Measurements from ENCODE around the gene DCTN2. TPM values are rescaled to one million over a fixed set of nuclear protein-coding genes. Genes with fewer than 3 reads are reported as not detected.
"Not testable (repeated sequence)": the region's sequence is repeated elsewhere in the genome, so short reads cannot be mapped to it uniquely, and the experiment has no call there.

DCTN2 gene
- total RNA-seq, 4 donors from 2014 or later = 166 to 257 (median 181) TPM

DNA sequence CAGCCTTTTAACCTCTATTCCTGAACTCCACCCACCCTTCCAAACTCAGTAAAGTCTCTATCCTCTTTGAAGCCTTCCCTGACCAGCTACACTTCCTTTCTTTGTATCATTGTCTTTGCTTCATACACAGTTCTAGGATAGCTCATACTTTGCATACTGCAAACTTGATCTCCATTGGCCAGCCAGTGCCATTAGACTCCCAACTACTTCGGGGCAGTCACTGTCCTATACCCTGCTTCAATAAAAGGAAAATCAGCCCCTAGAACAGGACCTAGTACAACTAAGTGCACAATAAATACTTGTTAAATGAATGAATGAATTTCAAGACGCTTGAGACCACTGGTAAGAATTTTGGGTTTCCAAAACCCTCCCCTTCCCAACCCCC lies 43.5 kb upstream of the DCTN2 start:
- DNase-seq (ENCODE audit: low spot score in 2 of 2) = no peak
- 15 to 23% methylated on average over 2 of the region's 2 CpGs for WGBS, 2 donors
- intact Hi-C loops (cut with DNase I; ENCODE audit: low total_unique reads) = no loop called here
- peak overlapping the region; percentile 91 for H3K4me3 ChIP-seq (ENCODE audit: low read depth, poor library complexity, severe bottlenecking)
- TF ChIP-seq, protein P1, sequence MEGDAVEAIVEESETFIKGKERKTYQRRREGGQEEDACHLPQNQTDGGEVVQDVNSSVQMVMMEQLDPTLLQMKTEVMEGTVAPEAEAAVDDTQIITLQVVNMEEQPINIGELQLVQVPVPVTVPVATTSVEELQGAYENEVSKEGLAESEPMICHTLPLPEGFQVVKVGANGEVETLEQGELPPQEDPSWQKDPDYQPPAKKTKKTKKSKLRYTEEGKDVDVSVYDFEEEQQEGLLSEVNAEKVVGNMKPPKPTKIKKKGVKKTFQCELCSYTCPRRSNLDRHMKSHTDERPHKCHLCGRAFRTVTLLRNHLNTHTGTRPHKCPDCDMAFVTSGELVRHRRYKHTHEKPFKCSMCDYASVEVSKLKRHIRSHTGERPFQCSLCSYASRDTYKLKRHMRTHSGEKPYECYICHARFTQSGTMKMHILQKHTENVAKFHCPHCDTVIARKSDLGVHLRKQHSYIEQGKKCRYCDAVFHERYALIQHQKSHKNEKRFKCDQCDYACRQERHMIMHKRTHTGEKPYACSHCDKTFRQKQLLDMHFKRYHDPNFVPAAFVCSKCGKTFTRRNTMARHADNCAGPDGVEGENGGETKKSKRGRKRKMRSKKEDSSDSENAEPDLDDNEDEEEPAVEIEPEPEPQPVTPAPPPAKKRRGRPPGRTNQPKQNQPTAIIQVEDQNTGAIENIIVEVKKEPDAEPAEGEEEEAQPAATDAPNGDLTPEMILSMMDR (IDR thresholded peaks at IDR 0.05) = no peak
- TF ChIP-seq POLR2A (IDR thresholded peaks at IDR 0.05) = no peak

DNA sequence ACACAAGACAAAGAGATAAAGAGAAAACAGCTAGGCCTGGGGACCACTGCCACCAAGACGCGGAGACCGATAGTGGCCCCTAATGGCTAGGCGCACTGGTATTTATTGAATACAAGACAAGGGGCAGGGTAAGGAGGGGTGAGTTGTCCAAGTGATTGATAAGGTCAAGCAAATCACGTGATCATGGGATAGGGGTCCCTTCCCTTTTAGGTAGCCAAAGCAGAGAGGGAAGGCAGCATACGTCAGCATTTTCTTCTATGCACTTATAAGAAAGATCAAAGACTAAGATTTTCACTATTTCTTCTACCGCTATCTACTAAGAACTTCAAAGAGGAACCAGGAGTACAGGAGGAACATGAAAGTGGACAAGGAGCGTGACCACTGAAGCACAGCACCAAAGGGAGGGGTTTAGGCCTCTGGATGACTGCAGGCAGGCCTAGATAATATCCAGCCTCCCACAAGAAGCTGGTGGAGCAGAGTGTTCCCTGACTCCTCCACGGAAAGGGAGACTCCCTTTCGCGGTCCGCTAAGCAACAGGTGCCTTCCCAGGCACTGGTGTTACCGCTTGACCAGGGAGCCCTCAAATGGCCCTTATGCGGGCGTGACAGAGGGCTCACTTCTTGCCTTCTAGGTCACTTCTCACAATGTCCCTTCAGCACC lies 42.1 kb upstream of the DCTN2 start:
- not testable (repeated sequence) for DNase-seq (ENCODE audit: low spot score in 2 of 2); H3K4me3 ChIP-seq (ENCODE audit: low read depth, poor library complexity, severe bottlenecking)
- WGBS, 2 donors = 92% methylated on average over 15 of the region's 15 CpGs
- intact Hi-C loops (cut with DNase I; ENCODE audit: low total_unique reads) = loop anchor here (10.0 kb wide), 1 partner anchor 316 kb away; no protein-coding TSS in a partner anchor

DNA sequence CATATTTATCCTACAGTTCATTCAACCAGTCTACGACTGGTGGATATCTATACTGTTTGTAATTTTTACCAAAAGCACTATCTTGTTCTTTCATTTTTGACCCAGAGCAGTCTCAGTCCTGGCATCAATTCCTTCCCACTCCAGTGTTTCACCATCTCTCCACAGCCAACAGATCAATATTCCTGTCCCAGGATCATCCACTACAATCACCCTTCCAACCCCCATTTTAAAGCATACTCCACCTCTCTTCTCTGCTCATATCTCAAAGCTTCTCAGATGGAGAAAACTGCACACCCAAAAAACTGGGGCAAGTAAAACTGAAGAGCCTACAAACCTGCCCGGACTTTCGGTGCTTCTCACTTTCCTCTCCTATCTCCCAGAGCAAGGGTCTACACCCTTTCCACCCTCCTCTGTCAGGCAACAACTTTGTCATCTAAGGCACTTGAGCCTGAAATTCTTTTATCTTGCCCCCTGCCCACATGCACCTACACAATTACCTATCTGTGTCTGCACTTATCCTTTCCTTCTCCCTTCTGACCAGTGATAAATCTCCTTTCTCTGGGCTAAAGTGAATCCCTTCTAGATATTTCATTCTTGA lies 39.9 kb upstream of the DCTN2 start:
- TF ChIP-seq, protein P1 (IDR thresholded peaks at IDR 0.05) = no peak
- TF ChIP-seq POLR2A (IDR thresholded peaks at IDR 0.05) = no peak
- WGBS, 2 donors = 90 to 91% methylated on average over 3 of the region's 3 CpGs
- no peak overlapping the region for H3K4me3 ChIP-seq (ENCODE audit: low read depth, poor library complexity, severe bottlenecking)
- DNase-seq (ENCODE audit: low spot score in 2 of 2) = no peak
- intact Hi-C loops (cut with DNase I; ENCODE audit: low total_unique reads) = loop anchor here (10.0 kb wide), 1 partner anchor 318 kb away; no protein-coding TSS in a partner anchor

DNA sequence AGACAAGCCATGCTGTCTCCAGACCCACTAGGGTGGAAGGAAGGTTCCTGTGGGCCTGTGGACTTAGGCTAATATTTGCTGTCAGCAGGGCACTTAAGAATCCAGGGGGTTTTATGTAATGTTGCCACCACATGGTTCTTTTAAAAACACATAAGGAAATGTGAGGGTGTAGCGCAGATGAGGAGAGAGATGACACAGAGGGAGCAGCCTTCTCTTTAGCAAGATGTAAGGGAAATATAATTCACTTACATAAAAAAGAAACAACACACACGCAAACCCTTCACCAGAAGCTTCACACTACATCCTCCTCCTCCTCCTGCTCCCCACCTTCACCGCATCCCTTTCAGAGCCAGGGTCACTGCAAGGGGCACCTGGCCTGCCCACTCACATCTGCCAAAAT lies 39.1 kb upstream of the DCTN2 start:
- 83 to 94% methylated on average over 3 of the region's 3 CpGs for WGBS, 2 donors
- intact Hi-C loops (cut with DNase I; ENCODE audit: low total_unique reads) = loop anchor here (10.0 kb wide), 1 partner anchor 319 kb away; no protein-coding TSS in a partner anchor
- no peak for DNase-seq (ENCODE audit: low spot score in 2 of 2)
- TF ChIP-seq, protein P1 (IDR thresholded peaks at IDR 0.05) = no peak
- no peak for TF ChIP-seq POLR2A (IDR thresholded peaks at IDR 0.05)
- no peak overlapping the region for H3K4me3 ChIP-seq (ENCODE audit: low read depth, poor library complexity, severe bottlenecking)

DNA sequence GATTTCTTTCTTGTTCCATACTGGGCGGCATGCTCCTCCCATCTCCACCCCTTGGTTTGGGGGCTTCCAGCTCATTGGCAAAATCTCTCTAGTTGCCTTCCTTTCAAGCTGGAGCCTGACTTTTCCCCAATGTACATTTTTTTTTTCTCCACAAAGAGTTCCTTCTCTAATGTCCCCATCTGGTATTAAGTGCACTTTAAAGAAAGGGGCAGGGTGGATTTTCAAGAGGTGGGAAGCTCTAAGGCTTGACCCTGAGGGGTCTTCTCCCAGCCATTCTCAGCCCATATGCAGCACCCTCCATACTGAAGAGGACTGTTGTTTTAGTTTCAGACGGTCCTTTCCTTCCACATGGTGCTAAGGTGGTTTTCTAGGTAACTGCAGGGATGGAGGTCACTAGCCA lies 38.2 kb upstream of the DCTN2 start:
- H3K4me3 ChIP-seq (ENCODE audit: low read depth, poor library complexity, severe bottlenecking) = no peak overlapping the region
- no peak for DNase-seq (ENCODE audit: low spot score in 2 of 2)
- TF ChIP-seq, protein P1 (IDR thresholded peaks at IDR 0.05) = no peak
- TF ChIP-seq POLR2A (IDR thresholded peaks at IDR 0.05) = no peak
- WGBS, 2 donors = 83 to 86% methylated on average over 2 of the region's 2 CpGs
- intact Hi-C loops (cut with DNase I; ENCODE audit: low total_unique reads) = loop anchor here (10.0 kb wide), 1 partner anchor 320 kb away; no protein-coding TSS in a partner anchor

DNA sequence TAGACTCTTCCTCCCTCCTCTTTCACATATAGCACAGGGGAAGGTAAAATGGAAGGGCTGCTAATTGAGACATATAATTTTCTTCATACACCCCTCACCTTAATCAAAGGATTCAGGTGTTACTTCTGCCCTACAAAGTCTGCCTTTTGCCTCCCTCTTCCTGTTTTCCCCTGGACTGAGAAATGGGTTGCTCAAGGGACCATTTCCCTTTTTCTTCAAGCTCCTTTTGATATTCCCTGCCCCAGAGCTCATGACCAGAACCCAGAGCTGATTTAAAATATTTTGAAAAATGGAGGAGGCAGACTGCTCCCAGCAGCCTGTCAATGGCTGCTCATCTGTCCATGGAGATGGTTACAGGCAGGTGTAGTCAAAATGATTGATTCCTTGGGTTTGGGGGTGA lies 37.7 kb upstream of the DCTN2 start:
- intact Hi-C loops (cut with DNase I; ENCODE audit: low total_unique reads) = loop anchor here (5.0 to 10.0 kb wide), 2 partner anchors 38 to 320 kb away; no protein-coding TSS in a partner anchor

More for the DNA sequence above, 37.7 kb upstream of the DCTN2 start:
- DNase-seq (ENCODE audit: low spot score in 2 of 2) = no peak
- no peak overlapping the region for H3K4me3 ChIP-seq (ENCODE audit: low read depth, poor library complexity, severe bottlenecking)
- TF ChIP-seq, protein P1 (IDR thresholded peaks at IDR 0.05) = no peak
- TF ChIP-seq POLR2A (IDR thresholded peaks at IDR 0.05) = no peak
